ENCODE measurements around the gene ATP8B4. TPM values are rescaled to one million over a fixed set of nuclear protein-coding genes. Genes with fewer than 3 reads are reported as not detected.
A peak's percentile ranks its signal among the peaks of the same experiment; 100 is the strongest.
"Not testable (repeated sequence)": the region's sequence is repeated elsewhere in the genome, so short reads cannot be mapped to it uniquely, and the experiment has no call there.

The ATP8B4 gene
- total RNA-seq, 6 donors from 2014 or later: 2.2 to 9.4 (median 5.4) TPM

DNA sequence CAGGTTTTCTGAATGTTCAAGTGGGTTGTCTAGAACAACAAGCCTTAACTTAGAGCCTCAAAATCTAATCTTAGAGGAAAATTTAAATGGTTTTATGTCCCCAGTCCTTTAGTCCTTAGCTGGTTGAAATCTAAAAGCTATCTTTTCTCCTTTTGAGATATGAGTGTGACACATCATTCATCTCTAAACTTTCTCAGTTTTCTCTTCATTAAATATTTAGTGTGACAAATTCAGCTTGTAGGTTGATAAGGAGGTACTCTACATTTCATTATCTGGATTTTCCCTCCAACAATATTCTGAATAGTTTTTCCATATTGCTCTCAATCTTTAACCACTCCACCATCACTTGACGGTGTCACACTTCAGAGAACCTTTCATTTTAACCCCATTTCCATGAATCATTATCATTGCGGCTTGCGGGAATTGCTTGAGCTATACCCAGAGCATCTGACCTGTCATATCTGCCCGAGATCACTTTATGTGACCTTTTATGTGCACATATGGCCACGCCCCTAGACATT, 16.1 kb upstream of the ATP8B4 start:
- WGBS, 2 donors: 73 to 74% methylated on average over 5 of the region's 5 CpGs
- Histone ChIP-seq H3K27ac (peak overlapping the region in 1 of 4 donors; percentile 46), H3K9me3 (no peaks in the 10 kb centered on the region), H3K27me3 (no peaks in the 10 kb centered on the region), H3K4me1 (peaks cover 0 to 7% (median 0%) of the 10 kb centered on the region in 4 donors), H3K4me3 (no peak overlapping the region), H3K36me3 (no peaks in the 10 kb centered on the region)
- DNase-seq (no peak), ATAC-seq (ENCODE audit: low FRiP score in 2 of 2) (no peak)
- no peak for TF ChIP-seq POLR2AphosphoS5 (IDR thresholded peaks at IDR 0.05)
- TF ChIP-seq POLR2A (IDR thresholded peaks at IDR 0.05): no peak
- TF ChIP-seq EP300 (IDR thresholded peaks at IDR 0.05): no peak
- TF ChIP-seq CTCF (IDR thresholded peaks at IDR 0.05): no peak

DNA sequence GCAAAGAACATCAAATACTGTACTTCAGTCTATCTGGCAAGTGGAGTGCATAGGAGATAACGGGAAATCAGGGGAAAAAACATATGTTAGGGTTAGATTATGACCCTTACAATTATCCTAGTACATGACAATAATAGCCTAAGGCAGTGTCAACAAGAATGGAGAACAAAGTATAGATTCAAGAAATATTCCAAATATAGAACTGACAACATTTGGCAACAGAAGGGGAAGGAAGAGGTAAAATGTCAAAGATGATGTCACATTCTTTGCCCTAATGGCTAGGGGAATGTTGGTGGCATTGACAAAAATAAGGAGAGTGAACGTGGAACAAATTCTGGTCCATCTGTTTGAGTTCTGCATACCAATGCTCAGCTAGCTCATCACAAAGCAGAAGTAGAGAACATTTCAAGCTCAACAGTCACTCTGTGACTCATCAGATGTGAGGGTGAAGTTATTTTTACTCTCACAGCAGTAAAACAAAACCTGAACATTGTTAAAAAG, 15.5 kb upstream of the ATP8B4 start:
- peak in 1 of 2 donors; percentile 92 for ATAC-seq (ENCODE audit: low FRiP score in 2 of 2)
- H3K27ac ChIP-seq: peak overlapping the region in 1 of 4 donors; percentile 46
- peak in 1 of 2 donors; percentile 35 for TF ChIP-seq POLR2AphosphoS5 (IDR thresholded peaks at IDR 0.05)
- no peak for TF ChIP-seq CTCF (IDR thresholded peaks at IDR 0.05)
- H3K36me3 ChIP-seq: no peaks in the 10 kb centered on the region
- H3K4me1 ChIP-seq: peaks cover 0 to 7% (median 0%) of the 10 kb centered on the region in 4 donors
- H3K4me3 ChIP-seq: no peak overlapping the region
- DNase-seq: no peak
- 12 to 22% methylated on average over 2 of the region's 2 CpGs for WGBS, 2 donors
- no peaks in the 10 kb centered on the region for H3K9me3 ChIP-seq
- no peaks in the 10 kb centered on the region for H3K27me3 ChIP-seq

- not testable (repeated sequence) for H3K27me3 ChIP-seq; DNase-seq; H3K4me3 ChIP-seq; ATAC-seq (ENCODE audit: low FRiP score in 2 of 2); H3K9me3 ChIP-seq; H3K4me1 ChIP-seq; H3K27ac ChIP-seq; H3K36me3 ChIP-seq
- 60 to 75% methylated on average over 3 of the region's 3 CpGs for WGBS, 2 donors
Measured at GRCh38 chr15:50132251-50132984, 13.4 kb upstream of the ATP8B4 start.

DNA sequence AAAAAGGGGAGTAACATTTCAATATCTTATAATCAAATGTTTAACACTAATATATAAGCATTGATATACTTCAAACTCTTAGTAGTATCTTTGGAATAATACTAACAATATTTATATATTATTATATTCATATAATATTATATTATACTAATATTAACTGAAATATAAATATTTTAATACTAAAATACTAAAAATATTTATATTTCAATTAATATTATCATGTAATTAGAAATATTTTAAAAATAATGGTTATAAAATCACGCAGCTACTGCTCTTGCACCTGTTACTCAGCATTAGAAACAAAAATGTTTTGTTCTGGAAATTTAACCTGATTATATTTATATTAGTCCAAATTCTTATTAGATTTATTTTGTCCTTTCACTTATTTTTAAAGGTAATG, 12.6 kb upstream of the ATP8B4 start:
- WGBS, 2 donors: 94 to 97% methylated on average over 1 of the region's 1 CpG
- DNase-seq (no peak), ATAC-seq (ENCODE audit: low FRiP score in 2 of 2) (no peak)
- Histone ChIP-seq H3K27me3 (no peaks in the 10 kb centered on the region), H3K4me3 (no peak overlapping the region), H3K9me3 (no peaks in the 10 kb centered on the region), H3K27ac (no peak overlapping the region), H3K4me1 (peaks cover 0 to 7% (median 0%) of the 10 kb centered on the region in 4 donors), H3K36me3 (no peaks in the 10 kb centered on the region)
- TF ChIP-seq POLR2AphosphoS5 (IDR thresholded peaks at IDR 0.05) (no peak), CTCF (IDR thresholded peaks at IDR 0.05) (no peak), EP300 (IDR thresholded peaks at IDR 0.05) (no peak)

- ATAC-seq (ENCODE audit: low FRiP score in 2 of 2) (peak in 1 of 2 donors; percentile 73), DNase-seq (peak in 1 of 2 donors; percentile 88)
- no peaks in the 10 kb centered on the region for H3K27me3 ChIP-seq
- peaks cover 0 to 5% (median 0%) of the 10 kb centered on the region in 4 donors for H3K9me3 ChIP-seq
- no peaks in the 10 kb centered on the region for H3K36me3 ChIP-seq
- H3K4me1 ChIP-seq: no peaks in the 10 kb centered on the region
- no peak overlapping the region for H3K27ac ChIP-seq
- no peak overlapping the region for H3K4me3 ChIP-seq
- TF ChIP-seq CTCF (IDR thresholded peaks at IDR 0.05) (peak in 1 of 6 experiments; percentile 18), POLR2A (IDR thresholded peaks at IDR 0.05) (no peak)
Measured at GRCh38 chr15:50128266-50128665, 9.2 kb upstream of the ATP8B4 start.

Measured in upper lobe of left lung (tissue), 6 donors.